ENCODE measurements around the gene ZBTB39. TPM values are rescaled to one million over a fixed set of nuclear protein-coding genes. Genes with fewer than 3 reads are reported as not detected.
A peak's percentile ranks its signal among the peaks of the same experiment; 100 is the strongest.
"Not testable (repeated sequence)": the region's sequence is repeated elsewhere in the genome, so short reads cannot be mapped to it uniquely, and the experiment has no call there.

Gene ZBTB39
- 10 to 100 TPM in 2 of 4 donors, 1 to 10 TPM in 2; 6.6 to 12.1 (median 10.1) TPM for total RNA-seq

GRCh38 chr12:57005980-57006808 is at the start of gene ZBTB39:
ZBTB39 (minus strand) TSS chr12:57006546; CDS start chr12:57004917, 1,629 bp downstream.
- no peak for DNase-seq (ENCODE audit: low spot score in 2 of 2)
- peak within 1 kb of the TSS; percentile 73 for H3K27ac ChIP-seq
- H3K4me1 ChIP-seq = peaks cover 27% of the 10 kb centered on the region
- H3K4me3 ChIP-seq = peak within 1 kb of the TSS; percentile 87
- no peaks in the 10 kb centered on the region for H3K27me3 ChIP-seq
- WGBS = 0% methylated on average over 16 of the region's 94 CpGs
- H3K9me3 ChIP-seq = no peaks in the 10 kb centered on the region
- H3K36me3 ChIP-seq = peaks cover 35% of the 10 kb centered on the region
- TF ChIP-seq EP300 (IDR thresholded peaks at IDR 0.05) = no peak
- no peak for TF ChIP-seq POLR2A (IDR thresholded peaks at IDR 0.05)
- peak in 1 of 2 donors; percentile 52 for TF ChIP-seq CTCF (IDR thresholded peaks at IDR 0.05)
- TF ChIP-seq POLR2AphosphoS5 (IDR thresholded peaks at IDR 0.05) = no peak

GRCh38 chr12:57055824-57056223 is 49.5 kb upstream of the ZBTB39 start:
- Histone ChIP-seq H3K4me1 (no peaks in the 10 kb centered on the region), H3K4me3 (no peak overlapping the region), H3K9me3 (no peaks in the 10 kb centered on the region), H3K27me3 (no peaks in the 10 kb centered on the region), H3K36me3 (peaks cover 37% of the 10 kb centered on the region), H3K27ac (no peak overlapping the region)
- no peak for DNase-seq (ENCODE audit: low spot score in 2 of 2)
- 20% methylated on average over 3 of the region's 3 CpGs for WGBS
- TF ChIP-seq CTCF (IDR thresholded peaks at IDR 0.05) = no peak
- no peak for TF ChIP-seq POLR2A (IDR thresholded peaks at IDR 0.05)
- TF ChIP-seq EP300 (IDR thresholded peaks at IDR 0.05) = no peak
- TF ChIP-seq POLR2AphosphoS5 (IDR thresholded peaks at IDR 0.05) = no peak

- H3K4me1 ChIP-seq; DNase-seq (ENCODE audit: low spot score in 2 of 2); H3K27ac ChIP-seq; H3K27me3 ChIP-seq; H3K4me3 ChIP-seq; H3K9me3 ChIP-seq: not testable (repeated sequence)
- 96% methylated on average over 4 of the region's 4 CpGs for WGBS
- H3K36me3 ChIP-seq = peaks cover 23% of the 10 kb centered on the region
These were observed 47.6 kb upstream of the ZBTB39 start for GRCh38 chr12:57053901-57054300.

- 98% methylated on average over 4 of the region's 4 CpGs for WGBS
These were observed 46.8 kb upstream of the ZBTB39 start for GRCh38 chr12:57053146-57053545.

GRCh38 chr12:57051011-57051410 is 44.7 kb upstream of the ZBTB39 start:
- DNase-seq (ENCODE audit: low spot score in 2 of 2) = no peak
- H3K27ac ChIP-seq = no peak overlapping the region
- H3K4me1 ChIP-seq = no peaks in the 10 kb centered on the region
- H3K36me3 ChIP-seq = no peaks in the 10 kb centered on the region
- 100% methylated on average over 1 of the region's 1 CpG for WGBS
- H3K27me3 ChIP-seq = no peaks in the 10 kb centered on the region
- H3K9me3 ChIP-seq = no peaks in the 10 kb centered on the region
- no peak overlapping the region for H3K4me3 ChIP-seq
- TF ChIP-seq CTCF (IDR thresholded peaks at IDR 0.05) = no peak
- no peak for TF ChIP-seq POLR2AphosphoS5 (IDR thresholded peaks at IDR 0.05)
- TF ChIP-seq EP300 (IDR thresholded peaks at IDR 0.05) = no peak
- no peak for TF ChIP-seq POLR2A (IDR thresholded peaks at IDR 0.05)

More at GRCh38 chr12:57053146-57053545, 46.8 kb upstream of the ZBTB39 start:
- not testable (repeated sequence) for H3K9me3 ChIP-seq; H3K27me3 ChIP-seq; H3K27ac ChIP-seq; DNase-seq (ENCODE audit: low spot score in 2 of 2); H3K4me3 ChIP-seq; H3K4me1 ChIP-seq
- H3K36me3 ChIP-seq = peaks cover 15% of the 10 kb centered on the region

- no peak for TF ChIP-seq POLR2AphosphoS5 (IDR thresholded peaks at IDR 0.05)
- TF ChIP-seq CTCF (IDR thresholded peaks at IDR 0.05) = no peak
- no peak within 1 kb of the TSS for H3K4me3 ChIP-seq
- 46% methylated on average over 2 of the region's 2 CpGs for WGBS
- no peaks in the 10 kb centered on the region for H3K9me3 ChIP-seq
- H3K27ac ChIP-seq = no peak within 1 kb of the TSS
- no peak for DNase-seq (ENCODE audit: low spot score in 2 of 2)
- no peaks in the 10 kb centered on the region for H3K36me3 ChIP-seq
- no peaks in the 10 kb centered on the region for H3K27me3 ChIP-seq
- H3K4me1 ChIP-seq = no peaks in the 10 kb centered on the region
These were observed 43.5 kb upstream of the ZBTB39 start, which contains the start of gene MYO1A for GRCh38 chr12:57049890-57050289. MYO1A (minus strand) TSS chr12:57050129; CDS start chr12:57048323, 1,806 bp downstream.

Data from suprapubic skin (tissue), 4 donors.